Esophagus muscularis mucosa (tissue), 4 donors: Measurements from ENCODE around the gene OSBPL3.

ENCODE experiments used
- EP300 ChIP-seq: sonication (generic); formaldehyde crosslinking; IDR thresholded peaks from one replicate; pipeline ENCODE4 v1.6.1; 2017; ENCODE audit warnings: antibody characterized with exemption
- POLR2A ChIP-seq: fragments of 450-650 bp; IDR thresholded peaks from one replicate; pipeline ENCODE4 v1.6.1; 2017; ENCODE audit warnings: antibody characterized with exemption, moderate library complexity, mild to moderate bottlenecking, low read depth
- POLR2AphosphoS5 ChIP-seq, 2 donors: sonication (generic); formaldehyde crosslinking; IDR thresholded peaks; one replicate each; pipeline ENCODE4 v1.6.1; 2017; ENCODE audit warnings: antibody characterized with exemption in 2 of 2
- TF ChIP-seq, protein P1 (sequence below), 3 experiments: fragments of 200-600 bp in 2 of 3; fragments of 450-650 bp in 1 of 3; sonication (generic) in 2 of 3; IDR thresholded peaks; one replicate each; pipeline ENCODE4 v1.5.1; 2017 to 2019; ENCODE audit warnings: antibody characterized with exemption in 3 of 3, mild to moderate bottlenecking in 2 of 3, moderate library complexity in 1 of 3

DNA sequence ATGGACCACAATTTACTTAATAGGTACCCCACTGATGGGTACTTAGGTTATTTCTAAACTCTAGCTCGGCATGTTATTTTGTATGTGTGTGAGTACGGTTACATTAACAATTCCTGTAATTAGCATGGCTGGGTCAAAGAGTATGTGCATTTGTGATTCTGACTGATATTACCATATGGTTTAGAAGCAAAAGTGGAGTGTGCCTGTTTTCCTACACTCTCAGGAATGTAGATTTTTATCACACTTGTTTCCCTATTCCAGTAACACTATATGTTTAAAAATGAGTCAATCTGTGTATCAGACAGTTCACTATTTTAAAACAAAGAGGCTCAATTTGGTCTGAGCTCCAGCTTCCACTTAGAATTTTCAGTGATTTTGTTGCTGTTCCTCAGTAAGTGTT, 178.1 kb downstream of the OSBPL3 start:
- TF ChIP-seq, protein P1, sequence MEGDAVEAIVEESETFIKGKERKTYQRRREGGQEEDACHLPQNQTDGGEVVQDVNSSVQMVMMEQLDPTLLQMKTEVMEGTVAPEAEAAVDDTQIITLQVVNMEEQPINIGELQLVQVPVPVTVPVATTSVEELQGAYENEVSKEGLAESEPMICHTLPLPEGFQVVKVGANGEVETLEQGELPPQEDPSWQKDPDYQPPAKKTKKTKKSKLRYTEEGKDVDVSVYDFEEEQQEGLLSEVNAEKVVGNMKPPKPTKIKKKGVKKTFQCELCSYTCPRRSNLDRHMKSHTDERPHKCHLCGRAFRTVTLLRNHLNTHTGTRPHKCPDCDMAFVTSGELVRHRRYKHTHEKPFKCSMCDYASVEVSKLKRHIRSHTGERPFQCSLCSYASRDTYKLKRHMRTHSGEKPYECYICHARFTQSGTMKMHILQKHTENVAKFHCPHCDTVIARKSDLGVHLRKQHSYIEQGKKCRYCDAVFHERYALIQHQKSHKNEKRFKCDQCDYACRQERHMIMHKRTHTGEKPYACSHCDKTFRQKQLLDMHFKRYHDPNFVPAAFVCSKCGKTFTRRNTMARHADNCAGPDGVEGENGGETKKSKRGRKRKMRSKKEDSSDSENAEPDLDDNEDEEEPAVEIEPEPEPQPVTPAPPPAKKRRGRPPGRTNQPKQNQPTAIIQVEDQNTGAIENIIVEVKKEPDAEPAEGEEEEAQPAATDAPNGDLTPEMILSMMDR (IDR thresholded peaks at IDR 0.05) = no peak
- TF ChIP-seq POLR2AphosphoS5 (IDR thresholded peaks at IDR 0.05) (no peak), POLR2A (no peak), EP300 (no peak)
